GM19099 (cell line): ENCODE measurements around the gene AKT1S1.

ENCODE experiments used
- POLR2A ChIP-seq: IDR thresholded peaks from 3 replicates; pipeline ENCODE4 v1.6.1; 2011; ENCODE audit warnings: low read depth; ENCODE audit not compliant: insufficient read length; ENCODE audit errors: extremely low read depth

The AKT1S1 gene

DNA sequence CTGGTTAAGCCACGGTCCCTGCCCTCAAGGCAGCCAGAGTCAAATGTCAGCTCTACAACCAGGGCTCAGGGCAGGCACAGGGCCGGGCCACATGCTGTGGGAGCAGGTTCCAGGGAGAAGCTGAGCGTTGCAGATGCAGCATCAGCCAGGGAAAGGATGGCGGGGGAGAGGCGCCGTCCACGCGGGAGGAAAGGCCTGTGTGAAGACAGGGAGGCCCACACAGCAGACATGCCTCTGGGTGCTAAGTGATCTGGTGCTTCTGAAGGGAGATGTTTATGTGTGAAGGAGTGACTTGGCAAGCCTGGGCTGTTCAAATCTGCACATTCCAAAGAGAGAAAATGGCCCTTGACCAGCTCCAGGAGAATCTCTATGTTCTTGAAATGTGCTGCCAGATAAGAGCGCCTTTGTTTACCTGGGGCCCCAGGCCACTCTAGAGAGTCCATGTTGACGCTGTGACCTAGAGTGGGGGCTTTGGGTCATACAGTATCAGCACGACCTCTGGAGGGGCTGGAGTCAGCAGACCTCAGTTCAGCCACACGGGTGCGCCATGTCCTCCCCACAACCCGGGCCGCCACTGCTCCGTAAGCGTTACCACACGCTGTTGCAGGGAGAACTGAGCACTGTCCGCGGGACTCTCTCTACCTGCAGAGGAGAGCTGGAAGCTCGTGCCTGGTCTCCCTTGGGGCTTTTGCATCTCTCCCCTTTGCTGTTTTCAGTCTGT lies 36.0 kb upstream of the AKT1S1 start:
- TF ChIP-seq POLR2A = no peak

- TF ChIP-seq POLR2A = no peak
Observed at GRCh38 chr19:49911381-49912145, 34.4 kb upstream of the AKT1S1 start.

- peak; percentile 27 for TF ChIP-seq POLR2A
Observed at GRCh38 chr19:49910179-49910578, 33.0 kb upstream of the AKT1S1 start.

DNA sequence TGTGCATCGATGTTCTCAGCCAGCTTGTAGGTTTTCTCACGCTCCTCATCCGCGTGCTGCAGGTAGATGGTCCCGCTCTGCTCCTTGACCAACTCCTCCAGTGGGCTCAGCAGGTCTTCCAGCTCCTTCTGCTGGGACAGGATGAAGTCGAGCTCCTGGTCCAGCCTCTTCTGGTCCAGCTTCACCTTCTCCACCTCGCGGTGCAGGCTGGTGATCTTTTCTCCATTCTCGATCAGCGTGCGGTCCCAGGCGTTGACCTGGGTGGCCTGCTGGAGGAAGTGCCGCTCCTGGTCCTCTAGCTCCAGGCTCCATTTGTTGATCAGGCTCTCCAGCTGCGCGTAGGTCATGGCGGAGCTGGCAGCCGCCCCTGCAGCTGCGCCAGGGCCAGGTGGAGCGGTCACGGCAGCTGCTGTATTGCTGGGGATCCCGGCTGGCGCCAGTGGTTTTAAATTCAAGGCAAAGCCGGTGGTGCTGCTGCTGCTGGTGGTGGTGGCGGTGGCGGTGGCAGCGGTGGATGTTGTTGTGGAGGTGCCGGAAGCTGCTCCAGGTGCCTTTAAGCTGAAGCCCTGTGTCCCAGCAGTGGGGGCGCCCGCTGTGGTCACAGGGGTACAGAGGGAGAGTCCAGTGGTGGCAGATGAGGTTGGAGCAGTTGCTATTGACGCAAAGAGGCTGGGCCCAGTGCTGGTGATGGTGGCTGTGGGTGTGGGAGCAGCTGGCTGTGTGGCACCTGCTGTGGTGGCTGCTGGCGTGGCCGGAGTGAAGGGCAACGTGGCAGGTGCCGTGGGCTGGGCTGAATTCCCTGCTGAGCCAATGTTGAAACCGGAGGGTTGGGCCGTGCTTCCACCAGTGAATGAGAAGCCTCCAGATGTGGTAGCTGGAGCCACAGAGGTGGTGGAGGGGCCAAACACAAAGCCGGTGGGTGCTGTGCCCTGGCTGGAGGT lies 31.6 kb upstream of the AKT1S1 start:
- no peak for TF ChIP-seq POLR2A

DNA sequence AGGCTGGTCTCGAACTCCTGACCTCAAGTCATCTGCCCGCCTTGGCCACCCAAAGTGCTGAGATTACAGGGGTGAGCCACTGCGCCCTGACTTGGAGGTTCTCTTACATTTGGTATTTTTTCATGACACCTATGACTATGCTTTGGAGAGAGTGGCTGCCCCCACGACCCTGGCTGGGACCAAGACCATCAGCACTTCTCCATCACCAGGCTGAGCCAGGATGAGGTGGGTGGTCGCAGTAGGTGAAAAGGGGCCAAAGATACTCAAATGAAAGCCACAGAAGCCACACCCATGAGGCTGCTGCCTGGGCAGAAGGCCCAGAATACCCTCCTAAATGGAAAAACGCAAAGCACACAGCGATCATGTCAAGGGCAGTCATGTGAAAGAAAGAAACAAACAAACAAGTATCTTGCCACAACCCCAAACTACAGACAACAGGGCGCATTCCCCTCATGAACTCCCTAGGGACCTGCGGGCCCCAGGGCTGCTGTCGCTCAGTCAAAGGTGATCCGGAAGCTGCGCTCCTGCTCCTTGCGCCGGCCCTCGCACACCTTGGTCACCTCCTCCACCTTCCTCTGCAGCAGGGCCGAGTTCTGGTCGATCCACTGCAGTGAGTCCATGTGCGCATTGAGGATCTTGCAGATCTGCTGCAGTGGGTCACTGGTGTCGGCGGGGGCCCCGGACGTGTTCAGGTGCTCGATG lies 30.7 kb upstream of the AKT1S1 start:
- TF ChIP-seq POLR2A = no peak

DNA sequence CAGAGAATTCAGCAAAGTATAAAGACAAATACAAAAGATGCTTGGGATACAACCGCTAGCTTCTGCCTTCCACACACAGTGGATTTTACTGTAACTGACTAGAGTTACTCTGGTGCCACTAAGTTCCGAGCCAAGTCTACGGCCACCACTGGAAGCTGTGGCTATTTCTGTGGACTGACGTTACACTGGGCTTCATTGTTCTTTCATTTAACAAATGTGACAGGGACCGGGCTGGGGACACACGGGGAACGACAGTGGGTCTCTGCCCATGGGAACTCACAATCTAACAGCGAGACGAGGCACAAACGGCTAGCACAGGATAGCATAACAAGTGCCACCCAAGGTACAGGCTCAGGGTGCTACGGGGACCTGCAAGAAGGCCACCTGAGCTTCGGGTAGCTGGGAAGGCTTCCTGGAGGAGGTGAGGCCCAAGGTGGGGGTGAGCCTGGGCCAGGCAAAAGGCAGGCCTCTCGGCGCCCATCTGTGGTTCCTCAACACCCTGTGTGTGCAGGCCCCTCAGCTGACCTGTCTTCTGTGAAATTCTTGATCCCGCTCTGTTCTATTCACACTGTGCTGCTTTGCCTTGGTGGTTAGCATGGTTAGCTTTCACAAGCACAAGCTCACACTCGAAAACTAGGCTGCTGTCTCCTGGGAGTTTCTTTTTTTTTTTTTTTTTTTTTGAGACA lies 29.9 kb upstream of the AKT1S1 start:
- peak; percentile 27 for TF ChIP-seq POLR2A

DNA sequence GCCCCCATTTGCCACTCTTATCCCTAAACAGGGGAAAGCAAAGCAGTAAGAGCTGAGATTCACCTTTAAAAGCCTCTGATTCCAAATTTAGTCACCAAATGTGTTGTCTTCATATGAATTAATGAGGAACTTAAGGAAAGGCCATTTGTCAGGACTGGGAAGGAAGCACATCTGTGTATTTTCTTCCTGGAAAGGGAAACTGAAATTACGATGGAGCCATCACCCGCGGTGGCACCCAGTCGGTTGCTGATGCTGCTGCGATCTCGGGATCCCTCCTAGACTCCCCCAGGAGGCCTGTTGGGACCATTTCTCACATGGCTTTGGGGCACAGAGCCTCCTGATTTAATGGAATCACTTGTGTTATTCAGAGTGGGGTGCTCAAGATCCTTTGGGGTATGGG lies 27.0 kb upstream of the AKT1S1 start:
- no peak for TF ChIP-seq POLR2A

DNA sequence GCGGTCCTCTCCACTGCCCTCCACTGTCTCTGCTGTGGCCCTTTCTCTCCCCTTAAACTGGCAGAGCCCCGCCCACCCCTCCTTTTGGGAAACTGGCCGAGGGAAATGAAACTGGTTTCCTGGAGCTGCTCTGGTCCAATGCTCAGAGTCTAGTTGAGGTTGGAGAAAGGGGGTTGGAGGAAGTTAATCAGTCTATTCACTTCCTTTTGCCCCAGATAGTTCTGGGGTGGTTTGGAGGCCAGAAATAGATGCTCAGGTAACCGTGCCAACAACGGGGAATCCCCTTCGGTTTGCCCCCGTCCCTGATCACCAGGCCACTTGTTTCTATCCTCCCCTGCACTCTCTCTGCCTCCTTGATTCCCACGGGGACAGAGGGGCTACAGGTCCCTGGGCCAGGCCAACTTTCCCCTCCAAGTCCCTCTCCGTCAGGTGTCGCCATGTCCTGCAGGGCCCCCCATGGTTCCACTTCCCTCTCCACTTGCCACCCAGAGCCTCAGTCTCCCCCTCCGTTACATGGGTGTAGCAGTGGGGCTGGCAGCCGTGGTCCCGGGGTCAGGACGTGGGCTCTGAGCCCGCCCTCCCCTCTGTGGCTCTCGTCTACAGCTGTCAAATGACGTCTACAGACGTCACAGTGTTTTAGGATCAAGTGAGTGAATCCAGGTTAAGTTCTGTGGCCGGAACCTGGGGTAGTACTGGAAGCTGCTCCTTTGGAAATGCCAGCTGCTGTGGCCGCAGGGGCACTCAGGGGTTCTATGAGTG lies 19.9 kb upstream of the AKT1S1 start, which contains the start of gene IL4I1:
Gene IL4I1, minus strand, starts transcription at position 25 of the 759 bp plus-strand sequence. CDS start 727 bp downstream, outside the sequence.
- TF ChIP-seq POLR2A = peak; percentile 66

DNA sequence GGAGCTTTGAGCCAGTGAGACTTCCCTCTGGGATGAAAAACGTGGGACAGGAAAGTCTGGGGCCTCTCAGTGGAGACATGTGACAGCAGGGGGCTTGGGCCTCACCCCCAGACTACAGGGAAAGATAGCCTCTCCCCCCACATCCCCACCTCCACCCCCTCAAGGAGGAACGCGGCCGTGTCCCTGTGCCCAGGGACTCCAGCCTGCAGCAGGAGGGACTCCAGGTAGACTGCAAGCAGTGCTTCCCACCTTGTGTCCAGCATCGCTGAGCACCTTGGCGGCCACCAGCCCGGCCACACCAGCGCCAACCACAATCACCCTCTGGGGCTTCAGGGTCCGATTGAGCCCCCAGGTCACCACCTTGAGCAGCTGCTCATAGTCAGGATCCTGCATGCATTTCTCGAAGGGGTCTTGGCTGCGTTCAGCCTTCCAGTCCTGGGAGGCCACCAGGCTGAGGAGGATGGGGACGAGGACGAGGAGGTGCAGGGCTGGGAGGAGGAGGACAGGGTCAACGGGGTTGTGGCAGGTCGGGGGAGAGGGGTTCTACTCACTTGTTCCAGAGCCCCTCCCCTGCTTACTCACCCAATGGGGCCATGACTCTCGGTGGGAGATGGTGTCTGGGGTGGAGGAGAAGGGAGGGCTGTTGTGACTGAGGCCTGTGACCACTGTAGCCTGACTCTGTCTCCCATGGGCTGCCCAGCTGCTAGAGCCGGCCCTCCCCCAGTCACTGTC lies 18.6 kb upstream of the AKT1S1 start:
- TF ChIP-seq POLR2A = peak; percentile 32

- peak; percentile 47 for TF ChIP-seq POLR2A
Observed at GRCh38 chr19:49894879-49895565, 17.9 kb upstream of the AKT1S1 start.

DNA sequence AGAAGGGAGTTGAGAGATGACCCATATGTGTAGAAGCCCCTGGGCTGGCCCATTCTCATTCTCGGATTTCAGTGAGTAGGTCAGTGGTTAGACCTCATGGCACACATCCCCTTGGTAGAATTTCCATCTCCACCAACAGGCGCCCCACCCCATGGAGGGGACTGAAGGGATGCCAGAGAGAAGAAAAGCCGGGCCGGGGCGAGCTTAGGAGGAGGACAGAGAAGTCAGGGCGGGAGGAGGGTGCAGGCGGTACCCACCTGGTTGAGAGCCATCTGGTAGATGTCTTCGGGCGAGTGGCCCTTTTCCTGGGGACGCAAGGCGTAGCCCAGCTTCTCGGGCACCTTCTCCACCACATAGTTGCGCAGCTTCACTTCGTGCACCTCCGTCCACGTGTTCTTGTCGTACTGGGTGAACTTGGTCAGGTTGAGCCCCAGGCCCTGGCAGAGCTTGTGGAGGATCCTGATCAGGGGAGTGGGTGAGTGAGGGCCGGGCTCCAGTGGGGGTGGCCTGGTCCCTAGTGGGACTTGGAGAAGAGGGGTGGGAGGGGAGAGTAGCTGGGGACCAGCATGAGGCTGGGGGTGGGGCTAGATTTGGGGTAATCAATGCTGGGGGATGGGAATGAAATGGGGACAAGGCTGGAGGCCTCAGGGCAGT lies 17.0 kb upstream of the AKT1S1 start:
- no peak for TF ChIP-seq POLR2A
